HepG2 (cell line): Measurements from ENCODE around the gene ST6GALNAC2. TPM values are rescaled to one million over a fixed set of nuclear protein-coding genes. Genes with fewer than 3 reads are reported as not detected.

Experiments used
- CREM ChIP-seq, 2 experiments: sonication (generic) in 1 of 2; formaldehyde crosslinking in 1 of 2; IDR thresholded peaks; 2 replicates each; pipeline versions ENCODE4 v1.4.0 to v1.6.1; 2016 to 2020; ENCODE audit warnings: antibody characterized with exemption in 1 of 2, mild to moderate bottlenecking in 1 of 2, missing genetic modification reagents in 1 of 2
- FOXO1 ChIP-seq: sonication (generic); formaldehyde crosslinking; IDR thresholded peaks from 2 replicates; pipeline ENCODE4 v1.4.0; 2020; ENCODE audit warnings: missing genetic modification reagents
- GATAD1 ChIP-seq: IDR thresholded peaks from 2 replicates; pipeline ENCODE4 v1.6.1; 2016; ENCODE audit warnings: missing genetic modification reagents, missing compliant biosample characterization
- HNRNPUL1 ChIP-seq: fragments of 200-400 bp; formaldehyde crosslinking; IDR thresholded peaks from 2 replicates; pipeline ENCODE4 v1.6.1; 2017; ENCODE audit warnings: low read depth, mild to moderate bottlenecking, low read length, moderate library complexity
- KDM2A ChIP-seq: sonication (generic); formaldehyde crosslinking; IDR thresholded peaks from 2 replicates; pipeline ENCODE4 v1.4.0; 2020; ENCODE audit warnings: low read depth, missing genetic modification reagents, borderline replicate concordance
- KMT2A ChIP-seq: sonication (generic); formaldehyde crosslinking; IDR thresholded peaks from 2 replicates; pipeline ENCODE4 v1.4.0; 2020; ENCODE audit warnings: missing genetic modification reagents
- MAF1 ChIP-seq: sonication (generic); formaldehyde crosslinking; IDR thresholded peaks from 2 replicates; pipeline ENCODE4 v1.5.0; 2020; ENCODE audit warnings: missing genetic modification reagents, borderline replicate concordance
- MIER2 ChIP-seq: IDR thresholded peaks from 2 replicates; pipeline ENCODE4 v1.6.1; 2016; ENCODE audit warnings: missing biosample characterization, missing genetic modification reagents
- MXI1 ChIP-seq: IDR thresholded peaks from 3 replicates; pipeline ENCODE4 v1.6.1; 2012; ENCODE audit warnings: low read depth, low read length, inconsistent platforms, borderline replicate concordance
- NFYC ChIP-seq: IDR thresholded peaks from 2 replicates; pipeline ENCODE4 v1.6.1; 2016; ENCODE audit warnings: missing genetic modification reagents, missing compliant biosample characterization
- PAF1 ChIP-seq: IDR thresholded peaks from 2 replicates; pipeline ENCODE4 v1.6.1; 2016; ENCODE audit warnings: missing genetic modification reagents, missing compliant biosample characterization
- PTBP1 ChIP-seq: fragments of 200-400 bp; formaldehyde crosslinking; IDR thresholded peaks from 2 replicates; pipeline ENCODE4 v1.6.1; 2018; ENCODE audit warnings: low read length, low read depth; ENCODE audit not compliant: poor library complexity, severe bottlenecking
- RBM22 ChIP-seq: fragments of 200-400 bp; formaldehyde crosslinking; optimal IDR thresholded peaks from 2 replicates; pipeline ENCODE3; 2017; ENCODE audit warnings: mild to moderate bottlenecking, low read length, moderate library complexity
- RFX1 ChIP-seq: fragments of 450-650 bp; IDR thresholded peaks from 2 replicates; pipeline ENCODE4 v1.6.1; 2017
- RXRB ChIP-seq: IDR thresholded peaks from 2 replicates; pipeline ENCODE4 v1.6.1; 2016; ENCODE audit warnings: borderline replicate concordance, missing genetic modification reagents, missing compliant biosample characterization
- TCF7L2 ChIP-seq: IDR thresholded peaks from 2 replicates; pipeline ENCODE4 v1.6.1; 2011; ENCODE audit warnings: mild to moderate bottlenecking, low read depth, low read length, moderate library complexity
- TP53 ChIP-seq: sonication (generic); formaldehyde crosslinking; conservative IDR thresholded peaks from 2 replicates; pipeline ENCODE4 v1.4.0; 2020; ENCODE audit warnings: missing genetic modification reagents
- ZMAT5 ChIP-seq: sonication (generic); formaldehyde crosslinking; IDR thresholded peaks from 2 replicates; pipeline ENCODE4 v1.5.0; 2020; ENCODE audit warnings: mild to moderate bottlenecking, low read depth, missing genetic modification reagents, borderline replicate concordance
- ZNF180 ChIP-seq: sonication (generic); formaldehyde crosslinking; IDR thresholded peaks from 2 replicates; pipeline ENCODE4 v1.4.0; 2020; ENCODE audit warnings: low read depth, missing genetic modification reagents, borderline replicate concordance
- ZNF292 ChIP-seq: sonication (generic); formaldehyde crosslinking; IDR thresholded peaks from 2 replicates; pipeline ENCODE4 v1.8.1; 2022; ENCODE audit warnings: mild to moderate bottlenecking, low read depth, missing genetic modification reagents, borderline replicate concordance
- ZNF510 ChIP-seq: sonication (generic); formaldehyde crosslinking; IDR thresholded peaks from 2 replicates; pipeline ENCODE4 v1.4.0; 2020; ENCODE audit warnings: low read depth, mild to moderate bottlenecking, missing genetic modification reagents
- ZNF556 ChIP-seq: sonication (generic); formaldehyde crosslinking; IDR thresholded peaks from 2 replicates; pipeline ENCODE4 v1.4.0; 2020; ENCODE audit warnings: mild to moderate bottlenecking, missing genetic modification reagents, borderline replicate concordance
- ZNF724P ChIP-seq: sonication (generic); formaldehyde crosslinking; IDR thresholded peaks from 2 replicates; pipeline ENCODE4 v1.8.0; 2022; ENCODE audit warnings: missing genetic modification reagents, borderline replicate concordance
- ZNF766 ChIP-seq: sonication (generic); formaldehyde crosslinking; IDR thresholded peaks from 2 replicates; pipeline ENCODE4 v1.5.0; 2020; ENCODE audit warnings: missing genetic modification reagents, borderline replicate concordance
- ZNF879 ChIP-seq: sonication (generic); formaldehyde crosslinking; IDR thresholded peaks from 2 replicates; pipeline ENCODE4 v1.8.1; 2023; ENCODE audit warnings: missing genetic modification reagents
- ZSCAN12 ChIP-seq: sonication (generic); formaldehyde crosslinking; IDR thresholded peaks from 2 replicates; pipeline ENCODE4 v1.9.0; 2021; ENCODE audit warnings: mild to moderate bottlenecking, missing genetic modification reagents
- polyA plus RNA-seq, 8 experiments: library from polyadenylated mRNA; depleted of rRNA in 3 of 8; stranded (reverse) in 7 of 8; unstranded in 1 of 8; fragments of >200 nt; fragmentation: Illumina TruSeq in 4 of 8; extraction: Trizol in 4 of 8; gene quantifications; 2 replicates each; pipeline versions ENCODE4 v1.2.1 to v1.2.3, GENCODE V29; 2011 to 2016; ENCODE audit warnings: low read depth in 4 of 8, missing spikeins in 1 of 8, mixed read lengths in 1 of 8; ENCODE audit not compliant: insufficient read depth in 1 of 8
- total RNA-seq, 5 experiments: library from RNA; depleted of rRNA; stranded (reverse); fragments of >200 nt; fragmentation: Illumina TruSeq; extraction: Trizol; gene quantifications; 2 replicates each; pipeline ENCODE4 v1.2.3, GENCODE V29; 2016; ENCODE audit warnings: low read depth in 1 of 5
- TF ChIP-seq, protein P1 (sequence below): IDR thresholded peaks from 2 replicates; pipeline ENCODE4 v1.6.1; 2012; ENCODE audit warnings: low read length, improper control_type of control experiment
- TF ChIP-seq, protein P2 (sequence below): IDR thresholded peaks from 2 replicates; pipeline ENCODE4 v1.6.1; 2016; ENCODE audit warnings: missing biosample characterization, missing genetic modification reagents, low read depth

ST6GALNAC2 gene
- total and polyA plus RNA-seq, 2 of the 13 experiments (the other 11 are each of a cell fraction or from before 2014, with no cell fraction given), result 0.12 to 0.49 TPM

GRCh38 chr17:76527430-76528111 is 58.1 kb downstream of the ST6GALNAC2 start (continued):
- TF ChIP-seq, protein P1, sequence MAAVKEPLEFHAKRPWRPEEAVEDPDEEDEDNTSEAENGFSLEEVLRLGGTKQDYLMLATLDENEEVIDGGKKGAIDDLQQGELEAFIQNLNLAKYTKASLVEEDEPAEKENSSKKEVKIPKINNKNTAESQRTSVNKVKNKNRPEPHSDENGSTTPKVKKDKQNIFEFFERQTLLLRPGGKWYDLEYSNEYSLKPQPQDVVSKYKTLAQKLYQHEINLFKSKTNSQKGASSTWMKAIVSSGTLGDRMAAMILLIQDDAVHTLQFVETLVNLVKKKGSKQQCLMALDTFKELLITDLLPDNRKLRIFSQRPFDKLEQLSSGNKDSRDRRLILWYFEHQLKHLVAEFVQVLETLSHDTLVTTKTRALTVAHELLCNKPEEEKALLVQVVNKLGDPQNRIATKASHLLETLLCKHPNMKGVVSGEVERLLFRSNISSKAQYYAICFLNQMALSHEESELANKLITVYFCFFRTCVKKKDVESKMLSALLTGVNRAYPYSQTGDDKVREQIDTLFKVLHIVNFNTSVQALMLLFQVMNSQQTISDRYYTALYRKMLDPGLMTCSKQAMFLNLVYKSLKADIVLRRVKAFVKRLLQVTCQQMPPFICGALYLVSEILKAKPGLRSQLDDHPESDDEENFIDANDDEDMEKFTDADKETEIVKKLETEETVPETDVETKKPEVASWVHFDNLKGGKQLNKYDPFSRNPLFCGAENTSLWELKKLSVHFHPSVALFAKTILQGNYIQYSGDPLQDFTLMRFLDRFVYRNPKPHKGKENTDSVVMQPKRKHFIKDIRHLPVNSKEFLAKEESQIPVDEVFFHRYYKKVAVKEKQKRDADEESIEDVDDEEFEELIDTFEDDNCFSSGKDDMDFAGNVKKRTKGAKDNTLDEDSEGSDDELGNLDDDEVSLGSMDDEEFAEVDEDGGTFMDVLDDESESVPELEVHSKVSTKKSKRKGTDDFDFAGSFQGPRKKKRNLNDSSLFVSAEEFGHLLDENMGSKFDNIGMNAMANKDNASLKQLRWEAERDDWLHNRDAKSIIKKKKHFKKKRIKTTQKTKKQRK, result no peak
- TF ChIP-seq NFYC (CRISPR knock-in tag) (no peak), RBM22 (no peak), PTBP1 (no peak), RXRB (peak; percentile 61), HNRNPUL1 (no peak), ZSCAN12 (CRISPR knock-in tag) (no peak), ZNF180 (CRISPR knock-in tag) (no peak), ZNF510 (CRISPR knock-in tag) (no peak), MAF1 (CRISPR knock-in tag) (no peak), KMT2A (CRISPR knock-in tag) (no peak), ZNF724P (CRISPR knock-in tag) (no peak), MXI1 (no peak), ZMAT5 (CRISPR knock-in tag) (no peak), RFX1 (no peak), TCF7L2 (no peak), KDM2A (peak; percentile 88), ZNF292 (CRISPR knock-in tag) (no peak), CREM (IDR thresholded peaks at IDR 0.05) (no peak), CREM (CRISPR knock-in tag; IDR thresholded peaks at IDR 0.05) (no peak), ZNF766 (CRISPR knock-in tag) (no peak), FOXO1 (CRISPR knock-in tag) (no peak), TP53 (CRISPR knock-in tag) (no peak), MIER2 (CRISPR knock-in tag) (0 out of 2 replicates have a peak, but pooled peaks have one; percentile 33), ZNF556 (CRISPR knock-in tag) (no peak), GATAD1 (CRISPR knock-in tag) (no peak), ZNF879 (CRISPR knock-in tag) (no peak), PAF1 (CRISPR knock-in tag) (no peak; the same call in 1 of the 2 replicates)
- TF ChIP-seq, protein P2, sequence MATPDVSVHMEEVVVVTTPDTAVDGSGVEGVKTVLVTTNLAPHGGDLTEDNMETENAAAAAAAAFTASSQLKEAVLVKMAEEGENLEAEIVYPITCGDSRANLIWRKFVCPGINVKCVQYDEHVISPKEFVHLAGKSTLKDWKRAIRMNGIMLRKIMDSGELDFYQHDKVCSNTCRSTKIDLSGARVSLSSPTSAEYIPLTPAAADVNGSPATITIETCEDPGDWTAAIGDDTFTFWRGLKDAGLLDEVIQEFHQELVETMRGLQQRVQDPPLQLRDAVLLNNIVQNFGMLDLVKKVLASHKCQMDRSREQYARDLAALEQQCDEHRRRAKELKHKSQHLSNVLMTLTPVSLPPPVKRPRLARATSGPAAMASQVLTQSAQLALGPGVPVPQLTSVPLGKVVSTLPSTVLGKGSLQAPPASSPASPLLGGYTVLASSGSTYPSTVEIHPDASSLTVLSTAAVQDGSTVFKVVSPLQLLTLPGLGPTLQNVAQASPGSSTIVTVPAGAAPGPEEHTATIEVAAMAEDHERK (CRISPR knock-in tag), result no peak
